Measurements from ENCODE around the gene SH3PXD2A. TPM values are rescaled to one million over a fixed set of nuclear protein-coding genes. Genes with fewer than 3 reads are reported as not detected.

Gene SH3PXD2A
- total RNA-seq, 1 donor from 2014 or later = 56.2 TPM

GRCh38 chr10:103836273-103836672, 19.1 kb downstream of the SH3PXD2A start:
- peaks cover 79% of the 10 kb centered on the region for H3K4me1 ChIP-seq
- H3K27ac ChIP-seq = no peak overlapping the region
- intact Hi-C loops (cut with DNase I) = no loop called here
- no peaks in the 10 kb centered on the region for H3K27me3 ChIP-seq
- H3K9me3 ChIP-seq = no peaks in the 10 kb centered on the region
- no peaks in the 10 kb centered on the region for H3K36me3 ChIP-seq
- TF ChIP-seq POLR2A (IDR thresholded peaks at IDR 0.05) (no peak), POLR2AphosphoS5 (IDR thresholded peaks at IDR 0.05; ENCODE audit: insufficient read depth in 1 of 2, low read depth in 1 of 2) (no peak), CTCF (IDR thresholded peaks at IDR 0.05) (no peak)
- H3K4me3 ChIP-seq = no peak overlapping the region
- DNase-seq (ENCODE audit: extremely low spot score in 2 of 2) = no peak

GRCh38 chr10:103835096-103836050, 20.0 kb downstream of the SH3PXD2A start:
- intact Hi-C loops (cut with DNase I) = no loop called here
- TF ChIP-seq POLR2AphosphoS5 (IDR thresholded peaks at IDR 0.05; ENCODE audit: insufficient read depth in 1 of 2, low read depth in 1 of 2) (peak; percentile 35 to 80), CTCF (IDR thresholded peaks at IDR 0.05) (no peak), POLR2A (IDR thresholded peaks at IDR 0.05) (no peak)

GRCh38 chr10:103834436-103835095, 20.8 kb downstream of the SH3PXD2A start:
- no peak for DNase-seq (ENCODE audit: extremely low spot score in 2 of 2)
- intact Hi-C loops (cut with DNase I) = no loop called here
- Histone ChIP-seq H3K4me3 (no peak overlapping the region), H3K36me3 (no peaks in the 10 kb centered on the region), H3K9me3 (no peaks in the 10 kb centered on the region), H3K27me3 (no peaks in the 10 kb centered on the region), H3K4me1 (peaks cover 62% of the 10 kb centered on the region), H3K27ac (peak overlapping the region; percentile 60)
- TF ChIP-seq POLR2A (IDR thresholded peaks at IDR 0.05) = no peak
- TF ChIP-seq POLR2AphosphoS5 (IDR thresholded peaks at IDR 0.05; ENCODE audit: insufficient read depth in 1 of 2, low read depth in 1 of 2) = no peak
- no peak for TF ChIP-seq CTCF (IDR thresholded peaks at IDR 0.05)

More at GRCh38 chr10:103835096-103836050, 20.0 kb downstream of the SH3PXD2A start:
- Histone ChIP-seq H3K4me1 (peaks cover 70% of the 10 kb centered on the region), H3K4me3 (no peak overlapping the region), H3K27me3 (no peaks in the 10 kb centered on the region), H3K27ac (peak overlapping the region; percentile 60), H3K36me3 (no peaks in the 10 kb centered on the region), H3K9me3 (no peaks in the 10 kb centered on the region)
- no peak for DNase-seq (ENCODE audit: extremely low spot score in 2 of 2)

- intact Hi-C loops (cut with DNase I) = no loop called here
- DNase-seq (ENCODE audit: extremely low spot score in 2 of 2) = no peak
- no peak overlapping the region for H3K4me3 ChIP-seq
- H3K27ac ChIP-seq = peak overlapping the region; percentile 60
- H3K4me1 ChIP-seq = peaks cover 62% of the 10 kb centered on the region
- TF ChIP-seq POLR2A (IDR thresholded peaks at IDR 0.05) = no peak
- TF ChIP-seq POLR2AphosphoS5 (IDR thresholded peaks at IDR 0.05; ENCODE audit: insufficient read depth in 1 of 2, low read depth in 1 of 2) = peak in 1 of 2 donors; percentile 41
- TF ChIP-seq CTCF (IDR thresholded peaks at IDR 0.05) = no peak
- H3K9me3 ChIP-seq = no peaks in the 10 kb centered on the region
- no peaks in the 10 kb centered on the region for H3K27me3 ChIP-seq
- H3K36me3 ChIP-seq = no peaks in the 10 kb centered on the region
These were observed 21.5 kb downstream of the SH3PXD2A start for GRCh38 chr10:103833731-103834365.
